HG02970 (cell line): ENCODE measurements around the gene RTN4IP1.
"Not testable (repeated sequence)": the region's sequence is repeated elsewhere in the genome, so short reads cannot be mapped to it uniquely, and the experiment has no call there.

Experiments
- ATAC-seq: cut with Tn5 transposase; IDR thresholded peaks from one replicate; pipeline ENCODE4 v1.9.1; 2021; ENCODE audit warnings: mild to moderate bottlenecking, moderate library complexity, moderate number of reproducible peaks; ENCODE audit not compliant: unreplicated experiment, low FRiP score

The RTN4IP1 gene

GRCh38 chr6:106628658-106629102, 618 bp downstream of the RTN4IP1 start:
- peak; percentile 8 for ATAC-seq

- not testable (repeated sequence) for ATAC-seq
Measured at GRCh38 chr6:106627760-106628159, 1.5 kb downstream of the RTN4IP1 start.

- no peak for ATAC-seq
Measured at GRCh38 chr6:106626485-106626884, 2.8 kb downstream of the RTN4IP1 start.

DNA sequence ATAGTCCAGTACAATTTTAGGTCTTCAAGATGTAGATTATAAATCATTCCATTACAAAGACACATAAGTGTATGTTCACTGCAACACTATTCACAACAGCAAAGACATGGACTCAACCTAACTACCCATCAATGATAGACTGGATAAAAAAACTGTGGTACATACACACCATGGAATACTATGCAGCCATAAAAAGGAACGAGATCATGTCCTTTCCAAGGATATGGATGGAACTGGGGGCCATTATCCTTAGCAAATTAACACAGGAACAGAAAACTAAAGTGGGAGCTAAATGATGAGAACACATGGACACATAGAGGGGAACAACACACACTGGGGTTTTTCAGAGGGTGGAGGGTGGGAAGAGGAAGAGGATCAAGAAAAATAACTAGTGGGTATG, 6.3 kb downstream of the RTN4IP1 start:
- ATAC-seq: no peak

DNA sequence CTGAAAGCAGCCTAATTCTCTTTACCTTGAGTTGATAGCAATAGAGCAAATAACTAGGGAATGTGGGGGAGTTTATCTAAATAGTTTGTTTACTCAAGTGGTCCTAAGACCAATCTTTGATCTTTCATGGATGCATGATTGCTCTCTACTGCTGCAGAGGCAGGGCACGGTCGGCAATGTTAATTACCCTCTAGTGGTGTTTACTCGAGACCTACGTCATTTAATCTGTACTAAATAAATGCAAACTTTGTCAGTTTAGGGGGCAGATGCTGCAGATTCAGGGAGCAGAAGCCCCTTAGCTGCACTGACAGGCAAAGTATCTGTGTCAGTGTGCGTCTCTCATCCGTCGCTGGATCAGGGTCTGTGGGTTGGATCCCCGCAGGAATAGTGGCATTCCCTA, 6.9 kb downstream of the RTN4IP1 start:
- ATAC-seq: no peak

DNA sequence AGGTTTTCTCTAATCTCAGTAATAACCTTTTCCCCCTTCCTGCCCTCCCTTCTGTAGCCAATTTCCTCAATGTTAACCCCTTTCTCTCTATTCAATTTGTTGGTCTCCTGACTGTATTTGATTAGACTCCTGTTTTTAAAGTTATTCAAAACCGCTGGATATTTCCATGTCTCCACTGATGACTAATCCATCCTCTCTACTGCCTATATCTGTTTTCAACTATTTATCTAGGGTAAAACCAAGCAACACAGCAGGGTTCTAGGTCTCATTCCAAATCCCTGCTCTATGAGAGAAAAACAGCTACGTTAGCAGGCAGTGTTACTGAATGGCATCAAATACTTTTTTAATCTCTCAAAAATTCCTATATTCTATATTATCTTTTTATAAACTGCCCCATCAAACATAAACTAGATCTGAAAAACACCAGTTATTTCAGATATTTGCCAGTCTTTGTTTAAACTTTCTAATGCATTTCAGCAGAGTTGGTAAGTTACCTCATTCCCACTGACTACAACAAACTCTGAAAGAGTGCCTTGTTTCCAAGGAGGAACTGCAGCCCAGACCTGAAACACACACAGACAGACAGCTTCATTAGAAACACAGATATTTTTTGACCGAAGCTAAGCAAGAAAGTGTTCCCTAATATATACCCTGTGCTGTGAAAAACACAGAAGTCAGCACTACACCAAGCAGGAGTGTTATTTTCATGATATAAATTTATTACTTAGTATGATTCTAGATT, 8.2 kb downstream of the RTN4IP1 start:
- ATAC-seq: no peak

DNA sequence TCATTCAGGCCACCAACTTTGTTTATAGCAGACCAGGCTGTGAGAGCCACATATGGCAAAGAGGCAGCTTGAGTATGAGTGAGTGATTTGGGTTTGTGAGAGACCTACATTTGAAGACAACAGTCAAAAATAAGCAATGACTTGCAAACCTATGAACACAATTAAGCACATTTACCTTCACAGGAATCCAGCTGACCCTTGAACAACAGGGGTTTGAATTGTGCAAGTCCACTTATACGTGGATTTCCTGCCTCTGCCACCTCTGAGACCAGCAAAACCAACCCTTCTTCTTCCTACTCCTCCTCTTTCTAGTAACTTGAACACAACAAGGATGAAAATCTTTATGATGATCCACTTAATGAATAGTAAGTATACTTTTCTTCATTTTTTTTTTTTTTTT, 10.1 kb downstream of the RTN4IP1 start:
- no peak for ATAC-seq

DNA sequence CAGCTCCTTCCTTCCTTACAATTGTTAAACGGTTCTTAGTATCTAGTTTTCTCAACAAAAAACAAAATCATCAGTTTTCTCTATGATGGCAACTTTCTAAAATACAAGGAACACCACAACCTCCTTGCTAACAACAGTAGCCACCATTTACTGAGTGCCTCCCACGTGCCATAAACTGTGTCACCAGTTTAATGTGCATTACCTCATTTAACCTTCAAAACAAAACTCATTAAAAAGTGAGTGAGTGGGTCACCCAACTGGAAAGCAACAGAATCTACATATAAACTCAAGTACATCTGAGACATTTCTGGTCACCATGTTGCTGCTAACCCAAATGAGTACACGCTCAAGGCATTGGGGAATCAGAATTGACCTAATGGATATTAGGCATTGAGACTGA, 11.0 kb downstream of the RTN4IP1 start:
- ATAC-seq: no peak

- ATAC-seq: no peak
Measured at GRCh38 chr6:106617857-106618256, 11.4 kb downstream of the RTN4IP1 start.

DNA sequence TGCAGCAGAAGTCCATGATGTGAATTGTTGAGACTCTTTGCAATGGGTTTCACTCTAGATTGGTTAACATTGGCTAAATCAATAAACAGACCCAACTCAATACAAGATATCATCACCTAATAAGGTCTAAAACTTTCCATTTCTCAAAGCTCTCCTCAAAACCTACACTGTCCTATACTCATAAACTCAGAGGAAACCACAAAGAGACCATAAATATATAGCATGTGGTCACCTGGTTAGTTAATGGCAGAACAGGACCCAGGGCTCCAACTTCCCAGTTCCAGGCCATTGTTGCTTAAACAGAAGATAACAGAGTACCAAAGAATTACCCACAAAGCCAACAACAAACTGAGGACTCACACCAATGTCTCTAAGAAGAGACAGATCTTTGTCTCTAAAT, 12.0 kb downstream of the RTN4IP1 start:
- ATAC-seq: no peak

DNA sequence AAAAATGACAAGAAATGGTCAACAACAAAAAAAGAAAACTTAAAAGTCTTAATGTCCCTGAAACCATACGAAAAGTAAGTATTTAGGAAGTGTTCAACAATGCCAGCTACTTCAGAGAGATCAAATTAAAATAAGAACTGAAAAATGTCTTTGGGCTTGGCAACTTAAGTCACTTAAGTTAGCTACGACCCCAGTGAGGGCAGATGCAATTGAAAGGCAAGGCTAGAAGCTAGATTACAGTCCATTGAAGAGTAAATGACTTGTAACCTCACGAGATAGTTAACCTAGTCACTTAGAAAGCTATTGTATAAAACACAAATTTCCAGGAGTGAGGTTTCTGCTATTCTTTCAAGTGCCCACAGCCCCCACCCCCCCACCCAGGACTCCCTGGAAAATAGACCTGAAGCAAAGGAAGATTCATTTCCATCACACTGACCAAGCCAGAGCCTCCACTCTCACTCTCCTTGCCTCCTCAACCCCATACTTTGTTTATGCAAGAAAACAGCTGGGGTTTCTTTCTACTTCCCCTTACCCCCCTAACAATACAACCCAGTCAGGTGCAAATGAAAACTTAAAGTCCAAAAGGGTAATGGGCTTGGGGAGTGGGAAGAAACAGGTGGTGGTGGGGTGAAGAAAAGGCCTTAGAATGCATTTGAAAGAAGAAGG, 14.6 kb downstream of the RTN4IP1 start:
- ATAC-seq: no peak

DNA sequence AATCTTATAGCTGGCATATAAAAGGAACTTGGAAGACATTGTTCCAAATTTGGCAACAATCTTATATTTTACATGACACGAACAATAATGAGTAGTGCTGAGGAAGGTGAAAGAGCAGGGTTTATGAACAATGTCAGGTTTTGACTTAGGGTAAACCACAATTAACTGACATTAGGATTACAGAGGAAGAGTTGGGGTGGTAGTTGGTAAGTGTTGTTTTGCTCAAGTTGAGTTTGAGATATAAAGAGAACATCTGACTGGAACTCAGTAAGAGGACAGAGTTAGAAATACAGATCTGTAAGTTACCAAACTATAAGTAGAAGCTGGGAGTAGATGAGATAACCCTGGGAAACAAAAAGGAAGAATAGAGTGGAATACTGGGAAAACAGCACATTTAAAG, 15.1 kb downstream of the RTN4IP1 start:
- ATAC-seq: no peak

- no peak for ATAC-seq
Measured at GRCh38 chr6:106613590-106613989, 15.7 kb downstream of the RTN4IP1 start.

GRCh38 chr6:106612671-106613416, 16.5 kb downstream of the RTN4IP1 start:
- ATAC-seq: no peak

GRCh38 chr6:106611030-106611429, 18.3 kb downstream of the RTN4IP1 start:
- no peak for ATAC-seq

DNA sequence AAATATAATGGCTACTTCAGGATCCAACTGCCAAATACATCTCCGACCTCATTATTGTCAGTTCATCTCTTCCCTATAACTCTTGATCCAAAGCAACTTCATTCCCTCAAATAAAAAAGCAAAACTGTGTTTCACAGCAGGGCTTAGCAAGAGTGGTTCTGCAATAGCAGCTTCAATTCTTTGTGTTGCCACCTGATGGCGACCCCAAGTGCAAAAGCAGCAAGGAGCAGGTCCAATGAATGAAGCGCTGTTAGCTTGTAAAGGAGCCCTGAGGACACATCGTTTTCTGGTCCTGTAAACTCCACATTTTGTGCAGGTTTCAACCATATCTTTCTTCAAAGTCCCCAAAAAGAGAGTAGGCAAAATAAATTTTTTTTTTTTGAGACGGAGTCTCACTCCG, 19.6 kb downstream of the RTN4IP1 start:
- ATAC-seq: no peak

DNA sequence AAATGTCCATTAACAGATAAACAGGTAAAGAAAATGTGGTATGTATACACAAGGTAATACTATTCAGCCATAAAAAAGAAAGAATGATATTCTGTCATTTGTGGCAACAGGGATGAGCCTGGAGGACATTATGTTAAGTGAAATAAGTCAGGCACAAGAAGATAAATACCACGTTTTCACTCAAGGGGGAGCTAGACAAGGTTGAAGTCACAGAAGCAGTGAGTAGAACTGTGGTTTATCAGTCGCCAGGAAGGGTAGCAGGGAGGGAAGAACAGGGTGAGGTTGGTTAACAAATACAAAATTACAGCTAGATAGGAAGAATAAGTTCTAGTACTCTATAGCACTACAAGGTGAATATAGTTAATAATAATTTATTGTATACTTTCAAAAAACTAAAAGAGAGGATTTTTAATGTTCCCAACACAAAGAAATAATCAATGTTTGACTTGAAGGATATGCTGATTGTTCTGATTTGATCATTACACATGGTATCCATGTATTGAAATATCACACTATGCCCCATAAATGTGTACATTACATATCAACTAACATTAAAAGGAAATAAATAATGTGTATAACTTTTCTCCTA, 21.1 kb downstream of the RTN4IP1 start:
- no peak for ATAC-seq

DNA sequence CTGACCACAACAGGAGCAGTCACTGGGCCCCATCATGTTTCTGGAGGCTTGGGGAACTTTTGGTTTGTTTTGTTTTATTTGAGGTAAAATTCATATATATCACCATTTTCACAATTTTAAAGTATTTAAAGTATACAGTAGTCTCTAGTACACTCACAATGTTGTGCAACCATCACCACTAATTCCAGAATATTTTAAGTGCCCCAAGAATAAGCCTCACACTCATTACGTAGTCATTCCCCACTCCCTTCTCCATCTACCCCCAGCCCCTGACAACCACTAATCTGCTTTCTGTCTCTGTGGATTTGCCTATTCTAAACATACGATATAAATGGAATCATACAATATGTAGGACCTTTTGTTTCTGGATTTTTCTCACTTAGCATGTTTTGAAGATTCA, 29.0 kb downstream of the RTN4IP1 start:
- no peak for ATAC-seq

DNA sequence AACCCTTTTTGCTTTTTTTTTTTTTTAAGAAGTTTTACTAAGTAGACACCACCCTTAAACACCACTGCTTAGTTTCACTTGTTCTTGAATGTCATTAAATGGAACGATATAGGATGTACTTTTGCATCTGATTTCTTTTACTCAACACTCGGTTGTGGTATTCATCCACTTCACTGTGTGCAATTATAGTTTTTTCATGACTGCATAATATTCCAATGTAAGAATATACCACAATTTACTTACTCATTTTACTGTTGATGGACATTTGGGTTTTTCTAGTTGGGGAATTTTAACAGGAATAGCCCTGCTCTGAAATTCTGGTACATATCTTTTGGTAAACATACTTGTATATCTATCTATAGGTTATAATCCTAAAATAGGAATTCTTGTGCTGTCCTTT, 29.9 kb downstream of the RTN4IP1 start:
- ATAC-seq: no peak

- ATAC-seq: no peak
Measured at GRCh38 chr6:106591111-106591825, 38.0 kb downstream of the RTN4IP1 start.
